H1 (cell line): ENCODE data around the gene PEPD. TPM values are rescaled to one million over a fixed set of nuclear protein-coding genes. Genes with fewer than 3 reads are reported as not detected.

Experiments used
- CTCF ChIA-PET: fragments of 300-600 bp; sonication (Branson Sonifier 250); formaldehyde crosslinking; loops from one replicate; lab custom pipeline; 2021; ENCODE audit not compliant: partially characterized antibody; lab: Charles Lee
- POLR2A ChIA-PET: fragments of 300-600 bp; sonication (Branson Sonifier 250); formaldehyde crosslinking; loops from one replicate; lab custom pipeline; 2021; ENCODE audit warnings: inconsistent platforms; ENCODE audit not compliant: partially characterized antibody; lab: Charles Lee
- DNase-seq, 2 experiments: peaks; one replicate each; pipeline versions ENCODE4 v3.0.0 to v3.0.0-alpha.2; 2010 to 2022; ENCODE audit warnings: low spot score in 2 of 2, low read depth in 1 of 2, mixed read lengths in 1 of 2
- FAIRE-seq: peaks from 2 replicates; lab custom pipeline; 2011; peaks lifted over from hg19 to GRCh38; lab: Jason Lieb, UNC
- H2AFZ ChIP-seq: 2 replicates; pipeline ENCODE4 v1.8.1; 2012; ENCODE audit warnings: low read length, inconsistent platforms
- H2AK5ac ChIP-seq: 2 replicates; pipeline ENCODE4 v1.6.1; 2013; ENCODE audit warnings: low read depth, low read length
- H2BK120ac ChIP-seq: replicated peaks from 2 replicates; pipeline ENCODE3; 2013; ENCODE audit warnings: low read depth, low read length, inconsistent platforms
- H2BK12ac ChIP-seq: 2 replicates; pipeline ENCODE4 v1.6.1; 2013; ENCODE audit warnings: low read depth, low read length
- H2BK15ac ChIP-seq: 2 replicates; pipeline ENCODE4 v1.6.1; 2013; ENCODE audit warnings: low read length
- H2BK20ac ChIP-seq: 2 replicates; pipeline ENCODE4 v1.6.1; 2013; ENCODE audit warnings: low read length
- H2BK5ac ChIP-seq: 2 replicates; pipeline ENCODE4 v1.6.1; 2013; ENCODE audit warnings: low read depth, low read length
- H3K14ac ChIP-seq: 2 replicates; pipeline ENCODE4 v1.6.1; 2013; ENCODE audit warnings: inconsistent platforms; ENCODE audit not compliant: insufficient read length
- H3K18ac ChIP-seq: 2 replicates; pipeline ENCODE4 v1.6.1; 2013; ENCODE audit warnings: low read length; ENCODE audit errors: extremely low read depth
- H3K23ac ChIP-seq: 2 replicates; pipeline ENCODE4 v1.6.1; 2013; ENCODE audit warnings: inconsistent platforms; ENCODE audit not compliant: insufficient read length
- H3K23me2 ChIP-seq: 2 replicates; pipeline ENCODE4 v1.6.1; 2013; ENCODE audit warnings: low read depth, low read length
- H3K27ac ChIP-seq: 2 replicates; pipeline ENCODE4 v1.6.1; 2011; ENCODE audit warnings: low read depth, low read length, inconsistent platforms
- H3K27me3 ChIP-seq, 4 experiments: replicated peaks in 1 of 4; 1 replicate in 1 of 4; 2 replicates in 3 of 4; pipeline versions ENCODE4 v1.6.1 to v1.8.1; 2011 to 2013; ENCODE audit warnings: low read length in 3 of 4, mild to moderate bottlenecking in 3 of 4, inconsistent platforms in 2 of 4, mixed read lengths in 2 of 4, moderate library complexity in 1 of 4; ENCODE audit not compliant: control insufficient read depth in 3 of 4, insufficient read depth in 3 of 4; ENCODE audit errors: extremely low read depth in 1 of 4
- H3K36me3 ChIP-seq, 4 experiments: 2 replicates each; pipeline versions ENCODE4 v1.6.1 to v1.8.1; 2011 to 2013; ENCODE audit warnings: mild to moderate bottlenecking in 4 of 4, low read length in 3 of 4, moderate library complexity in 2 of 4, control low read depth in 1 of 4, inconsistent platforms in 1 of 4; ENCODE audit not compliant: insufficient read depth in 4 of 4, control insufficient read depth in 2 of 4
- H3K4ac ChIP-seq: replicated peaks from 2 replicates; pipeline ENCODE3; 2013; ENCODE audit warnings: low read length, low read depth, mixed read lengths, inconsistent platforms; ENCODE audit not compliant: insufficient read length
- H3K4me1 ChIP-seq, 4 experiments: replicated peaks in 1 of 4; 1 replicate in 1 of 4; 2 replicates in 3 of 4; pipeline versions ENCODE4 v1.6.1 to v1.8.1; 2011 to 2013; ENCODE audit warnings: low read length in 3 of 4, inconsistent platforms in 2 of 4, mixed read lengths in 1 of 4; ENCODE audit not compliant: insufficient read depth in 4 of 4, control insufficient read depth in 3 of 4
- H3K4me2 ChIP-seq, 2 experiments: 2 replicates each; pipeline versions ENCODE4 v1.6.1 to v1.8.1; 2011 to 2013; ENCODE audit warnings: low read depth in 2 of 2, low read length in 2 of 2, control low read depth in 1 of 2, inconsistent platforms in 1 of 2, mild to moderate bottlenecking in 1 of 2; ENCODE audit not compliant: insufficient read depth in 1 of 2
- H3K4me3 ChIP-seq, 4 experiments: fragments of 200-600, 300-600 bp in 1 of 4; sonication (generic), shearing (Covaris generic), sonication (Bioruptor Twin) in 1 of 4; 2 replicates each; pipeline versions ENCODE4 v1.5.1 to v1.8.1; 2011 to 2016; ENCODE audit warnings: low read length in 4 of 4, low read depth in 3 of 4, control low read depth in 2 of 4, inconsistent platforms in 2 of 4, mild to moderate bottlenecking in 2 of 4, mixed read lengths in 1 of 4, moderate library complexity in 1 of 4; ENCODE audit not compliant: insufficient read depth in 2 of 4; ENCODE audit errors: extremely low read depth in 1 of 4
- H3K56ac ChIP-seq: replicated peaks from 2 replicates; pipeline ENCODE3; 2013; ENCODE audit warnings: low read depth, mild to moderate bottlenecking, mixed read lengths, low read length, inconsistent platforms; ENCODE audit not compliant: insufficient read length
- H3K79me1 ChIP-seq: 2 replicates; pipeline ENCODE4 v1.6.1; 2013; ENCODE audit warnings: low read depth, low read length, control low read depth
- H3K79me2 ChIP-seq, 2 experiments: 2 replicates each; pipeline versions ENCODE4 v1.6.1 to v1.8.1; 2012 to 2013; ENCODE audit warnings: low read length in 2 of 2, mild to moderate bottlenecking in 2 of 2, inconsistent platforms in 1 of 2; ENCODE audit not compliant: insufficient read depth in 2 of 2, control insufficient read depth in 1 of 2
- H3K9ac ChIP-seq, 4 experiments: replicated peaks in 1 of 4; 1 replicate in 1 of 4; 2 replicates in 3 of 4; pipeline versions ENCODE4 v1.6.1 to v1.8.1; 2011 to 2013; ENCODE audit warnings: low read depth in 3 of 4, low read length in 3 of 4, control low read depth in 2 of 4, mild to moderate bottlenecking in 2 of 4, moderate library complexity in 2 of 4, inconsistent platforms in 1 of 4; ENCODE audit errors: extremely low read depth in 1 of 4
- H3K9me3 ChIP-seq, 2 experiments: 2 replicates each; pipeline versions ENCODE4 v1.6.1 to v1.8.1; 2012 to 2013; ENCODE audit warnings: mild to moderate bottlenecking in 2 of 2, moderate library complexity in 2 of 2, control low read depth in 1 of 2, inconsistent platforms in 1 of 2, low read depth in 1 of 2, low read length in 1 of 2, mixed read lengths in 1 of 2; ENCODE audit not compliant: insufficient read depth in 2 of 2
- H4K20me1 ChIP-seq, 2 experiments: replicated peaks in 1 of 2; 2 replicates each; pipeline versions ENCODE3 to v1.8.1; 2011 to 2013; ENCODE audit warnings: inconsistent platforms in 2 of 2, low read length in 2 of 2, mild to moderate bottlenecking in 1 of 2; ENCODE audit not compliant: insufficient read depth in 2 of 2, control insufficient read depth in 1 of 2
- H4K5ac ChIP-seq: 2 replicates; pipeline ENCODE4 v1.6.1; 2013; ENCODE audit warnings: low read length, low read depth, mixed read lengths, inconsistent platforms; ENCODE audit not compliant: insufficient read length
- H4K8ac ChIP-seq: 2 replicates; pipeline ENCODE4 v1.8.0; 2013; ENCODE audit warnings: mild to moderate bottlenecking, moderate library complexity, low read length, inconsistent platforms; ENCODE audit not compliant: insufficient read depth; ENCODE audit errors: extremely low read depth
- H4K91ac ChIP-seq: replicated peaks from 2 replicates; pipeline ENCODE3; 2013; ENCODE audit warnings: low read length, mixed read lengths, inconsistent platforms; ENCODE audit not compliant: insufficient read length
- ATF3 ChIP-seq: IDR thresholded peaks from 2 replicates; pipeline ENCODE4 v1.6.1; 2011; ENCODE audit warnings: low read depth, mild to moderate bottlenecking, low read length; ENCODE audit not compliant: insufficient read depth
- CREB1 ChIP-seq: IDR thresholded peaks from 2 replicates; pipeline ENCODE4 v1.6.1; 2012; ENCODE audit warnings: inconsistent platforms
- E2F6 ChIP-seq: IDR thresholded peaks from 2 replicates; pipeline ENCODE4 v1.6.1; 2012; ENCODE audit warnings: inconsistent platforms
- FOSL1 ChIP-seq: IDR thresholded peaks from 2 replicates; pipeline ENCODE4 v1.6.1; 2011; ENCODE audit warnings: mild to moderate bottlenecking, low read depth, low read length, moderate library complexity; ENCODE audit not compliant: insufficient read depth
- MAFK ChIP-seq: IDR thresholded peaks from 2 replicates; pipeline ENCODE4 v1.6.1; 2012; ENCODE audit warnings: low read depth, mild to moderate bottlenecking, improper control_type of control experiment, low read length
- POU5F1 ChIP-seq: IDR thresholded peaks from 2 replicates; pipeline ENCODE4 v1.6.1; 2011; ENCODE audit warnings: low read depth, mild to moderate bottlenecking, low read length, moderate library complexity
- RNF2 ChIP-seq: fragments of 200-900, 300-1000 bp; sonication (generic); IDR thresholded peaks from 2 replicates; pipeline ENCODE4 v1.7.1; 2016; ENCODE audit warnings: borderline replicate concordance, low read depth, mild to moderate bottlenecking, antibody characterized with exemption, low read length; ENCODE audit not compliant: poor library complexity, severe bottlenecking; ENCODE audit errors: missing control alignments
- SAP30 ChIP-seq: fragments of 300-600 bp; sonication (generic); IDR thresholded peaks from 2 replicates; pipeline ENCODE4 v1.7.1; 2012; ENCODE audit warnings: low read length, moderate library complexity, mild to moderate bottlenecking, inconsistent platforms; ENCODE audit not compliant: insufficient read depth, insufficient replicate concordance
- SP2 ChIP-seq: IDR thresholded peaks from 2 replicates; pipeline ENCODE4 v1.6.1; 2012; ENCODE audit warnings: mild to moderate bottlenecking, low read length, inconsistent platforms
- SP4 ChIP-seq: IDR thresholded peaks from 2 replicates; pipeline ENCODE4 v1.6.1; 2012; ENCODE audit warnings: low read length, inconsistent platforms
- SRF ChIP-seq: IDR thresholded peaks from 2 replicates; pipeline ENCODE4 v1.6.1; 2011; ENCODE audit warnings: mild to moderate bottlenecking, low read depth, low read length, moderate library complexity
- SUZ12 ChIP-seq: fragments of 200-600 bp; sonication (generic); IDR thresholded peaks from 2 replicates; pipeline ENCODE4 v1.6.1; 2012; ENCODE audit warnings: mild to moderate bottlenecking, inconsistent platforms, low read length, moderate library complexity, mixed read lengths
- TAF1 ChIP-seq: IDR thresholded peaks from 2 replicates; pipeline ENCODE4 v1.6.1; 2011; ENCODE audit warnings: mild to moderate bottlenecking, low read depth, low read length
- TBP ChIP-seq: IDR thresholded peaks from 2 replicates; pipeline ENCODE4 v1.6.1; 2011; ENCODE audit warnings: low read depth, low read length, improper control_type of control experiment
- WGBS, 2 experiments: shearing (Covaris generic) in 1 of 2; methylation state at CpG; one replicate each; pipeline versions ENCODE4 v1.1.6 to v1.1.7; 2013 to 2015; ENCODE audit warnings: low lambda C conversion rate in 2 of 2, mixed read lengths in 2 of 2, inconsistent platforms in 1 of 2, low coverage in 1 of 2, missing lambda C conversion rate in 1 of 2; ENCODE audit not compliant: insufficient replicate concordance in 2 of 2, insufficient coverage in 1 of 2, insufficient read length in 1 of 2; ENCODE audit errors: extremely low coverage in 1 of 2, missing lambda C conversion rate in 1 of 2; 5-methylcytosine and 5-hydroxymethylcytosine counted together
- polyA plus RNA-seq, 7 experiments: library from polyadenylated mRNA; depleted of rRNA in 3 of 7; stranded (reverse) in 5 of 7; unstranded in 2 of 7; fragments of >200 nt in 5 of 7; fragments of 200-250 nt in 2 of 7; gene quantifications; 1 replicate in 5 of 7; 2 replicates in 1 of 7; 4 replicates in 1 of 7; pipeline versions ENCODE4 v1.2.1 to v1.2.3, GENCODE V29; 2011 to 2013; ENCODE audit warnings: missing spikeins in 2 of 7, mixed read lengths in 2 of 7
- total RNA-seq: library from RNA; stranded (reverse); fragmentation: NEBNext Ultra II Directional; extraction: Animal tissue kit (Norgen Biotek cat#: 25700); gene quantifications from 2 replicates; pipeline ENCODE4 v1.2.1, GENCODE V29; 2021

PEPD gene
- total and polyA plus RNA-seq, 2 of the 8 experiments (the other 6 are each of a cell fraction or from before 2014, with no cell fraction given), result 84.1 to 178 TPM

GRCh38 chr19:33490041-33490451, 31.5 kb downstream of the PEPD start:
- H3K23ac ChIP-seq, result no peak overlapping the region
- WGBS, 2 experiments, result 87% methylated on average over 7 of the region's 9 CpGs; no CpG with 5 or more reads in 1 of the 2 experiments
- H3K4me3 ChIP-seq, result no peak overlapping the region
- no peaks in the 10 kb centered on the region for H3K36me3 ChIP-seq
- peaks cover 0 to 2% of the 10 kb centered on the region in 2 experiments for H4K20me1 ChIP-seq
- H2BK12ac ChIP-seq, result no peak overlapping the region
- H3K56ac ChIP-seq, result no peak overlapping the region
- H4K5ac ChIP-seq, result no peak overlapping the region
- H2AFZ ChIP-seq, result no peak overlapping the region
- H3K9ac ChIP-seq, result no peak overlapping the region
- H4K91ac ChIP-seq, result no peak overlapping the region
- no peak overlapping the region for H3K18ac ChIP-seq
- H3K4ac ChIP-seq, result no peak overlapping the region
- no peak overlapping the region for H2AK5ac ChIP-seq
- CTCF ChIA-PET, result no interaction called here
- H3K27me3 ChIP-seq, result no peaks in the 10 kb centered on the region
- DNase-seq, result no peak
- FAIRE-seq, result no peak
- no peaks in the 10 kb centered on the region for H3K9me3 ChIP-seq
- H3K4me2 ChIP-seq, result no peak overlapping the region
- no peak overlapping the region for H2BK20ac ChIP-seq
- no peak overlapping the region for H2BK120ac ChIP-seq
- no peaks in the 10 kb centered on the region for H3K79me1 ChIP-seq
- H3K23me2 ChIP-seq, result no peaks in the 10 kb centered on the region
- no peaks in the 10 kb centered on the region for H3K79me2 ChIP-seq
- POLR2A ChIA-PET, result no interaction called here
- no peak overlapping the region for H3K14ac ChIP-seq
- no peak overlapping the region for H2BK15ac ChIP-seq
- H3K27ac ChIP-seq, result no peak overlapping the region
- peak overlapping the region; percentile 51; the same call in 1 of the 2 replicates for H4K8ac ChIP-seq
- H2BK5ac ChIP-seq, result no peak overlapping the region
- H3K4me1 ChIP-seq, result no peaks in the 10 kb centered on the region
- TF ChIP-seq ATF3 (no peak), E2F6 (no peak), SP2 (no peak), POU5F1 (no peak), SUZ12 (no peak), TAF1 (no peak), SP4 (no peak), RNF2 (no peak), TBP (no peak), FOSL1 (no peak), SAP30 (no peak), CREB1 (no peak), MAFK (no peak), SRF (no peak)
